Tibial nerve (tissue), 4 donors: ENCODE measurements around the gene NEBL. TPM values are rescaled to one million over a fixed set of nuclear protein-coding genes. Genes with fewer than 3 reads are reported as not detected.
"Not testable (repeated sequence)": the region's sequence is repeated elsewhere in the genome, so short reads cannot be mapped to it uniquely, and the experiment has no call there.

Experiments
- DNase-seq, 2 donors: peaks; one replicate each; pipeline ENCODE4 v3.0.0-alpha.2; 2019; ENCODE audit warnings: low spot score in 2 of 2
- H3K27ac ChIP-seq, 4 donors: fragments of 200-600 bp; sonication (generic) in 3 of 4; one replicate each; pipeline ENCODE4 v1.5.1; 2017 to 2019; ENCODE audit warnings: mild to moderate bottlenecking in 1 of 4
- H3K27me3 ChIP-seq, 2 donors: fragments of 200-600 bp; sonication (generic) in 1 of 2; one replicate each; pipeline versions ENCODE4 v1.5.1 to v1.6.0; 2017 to 2019
- H3K36me3 ChIP-seq, 3 donors: fragments of 200-600 bp; sonication (generic); one replicate each; pipeline ENCODE4 v1.5.1; 2018 to 2019
- H3K4me1 ChIP-seq, 4 donors: fragments of 200-600 bp; sonication (generic) in 3 of 4; one replicate each; pipeline ENCODE4 v1.5.1; 2017 to 2019
- H3K4me3 ChIP-seq, 4 donors: fragments of 200-600 bp; sonication (generic) in 3 of 4; one replicate each; pipeline ENCODE4 v1.5.1; 2017 to 2019; ENCODE audit warnings: mild to moderate bottlenecking in 1 of 4, moderate library complexity in 1 of 4
- H3K9me3 ChIP-seq, 4 donors: fragments of 200-600 bp; sonication (generic) in 3 of 4; one replicate each; pipeline ENCODE4 v1.5.1; 2017 to 2019
- EP300 ChIP-seq, 2 donors: sonication (generic); formaldehyde crosslinking; IDR thresholded peaks; one replicate each; pipeline ENCODE4 v1.6.1; 2017; ENCODE audit warnings: antibody characterized with exemption in 2 of 2, mild to moderate bottlenecking in 1 of 2
- POLR2A ChIP-seq, 2 donors: fragments of 450-650 bp; IDR thresholded peaks; one replicate each; pipeline ENCODE4 v1.6.1; 2017; ENCODE audit warnings: antibody characterized with exemption in 2 of 2, mild to moderate bottlenecking in 2 of 2, moderate library complexity in 2 of 2
- WGBS, 2 donors: methylation state at CpG; one replicate each; pipeline ENCODE4 v1.1.5; 2018; 5-methylcytosine and 5-hydroxymethylcytosine counted together
- total RNA-seq, 4 donors: library from RNA; depleted of rRNA; stranded (reverse); fragments of >200 nt; gene quantifications; one replicate each; pipeline ENCODE4 v1.1.0, GENCODE V29; 2016
- TF ChIP-seq, protein P1 (sequence below), 5 experiments: fragments of 200-600 bp in 3 of 5; fragments of 450-650 bp in 2 of 5; sonication (generic) in 3 of 5; IDR thresholded peaks; one replicate each; pipeline ENCODE4 v1.5.1; 2016 to 2019; ENCODE audit warnings: antibody characterized with exemption in 5 of 5, mild to moderate bottlenecking in 3 of 5, moderate library complexity in 2 of 5

Gene NEBL, protein sequence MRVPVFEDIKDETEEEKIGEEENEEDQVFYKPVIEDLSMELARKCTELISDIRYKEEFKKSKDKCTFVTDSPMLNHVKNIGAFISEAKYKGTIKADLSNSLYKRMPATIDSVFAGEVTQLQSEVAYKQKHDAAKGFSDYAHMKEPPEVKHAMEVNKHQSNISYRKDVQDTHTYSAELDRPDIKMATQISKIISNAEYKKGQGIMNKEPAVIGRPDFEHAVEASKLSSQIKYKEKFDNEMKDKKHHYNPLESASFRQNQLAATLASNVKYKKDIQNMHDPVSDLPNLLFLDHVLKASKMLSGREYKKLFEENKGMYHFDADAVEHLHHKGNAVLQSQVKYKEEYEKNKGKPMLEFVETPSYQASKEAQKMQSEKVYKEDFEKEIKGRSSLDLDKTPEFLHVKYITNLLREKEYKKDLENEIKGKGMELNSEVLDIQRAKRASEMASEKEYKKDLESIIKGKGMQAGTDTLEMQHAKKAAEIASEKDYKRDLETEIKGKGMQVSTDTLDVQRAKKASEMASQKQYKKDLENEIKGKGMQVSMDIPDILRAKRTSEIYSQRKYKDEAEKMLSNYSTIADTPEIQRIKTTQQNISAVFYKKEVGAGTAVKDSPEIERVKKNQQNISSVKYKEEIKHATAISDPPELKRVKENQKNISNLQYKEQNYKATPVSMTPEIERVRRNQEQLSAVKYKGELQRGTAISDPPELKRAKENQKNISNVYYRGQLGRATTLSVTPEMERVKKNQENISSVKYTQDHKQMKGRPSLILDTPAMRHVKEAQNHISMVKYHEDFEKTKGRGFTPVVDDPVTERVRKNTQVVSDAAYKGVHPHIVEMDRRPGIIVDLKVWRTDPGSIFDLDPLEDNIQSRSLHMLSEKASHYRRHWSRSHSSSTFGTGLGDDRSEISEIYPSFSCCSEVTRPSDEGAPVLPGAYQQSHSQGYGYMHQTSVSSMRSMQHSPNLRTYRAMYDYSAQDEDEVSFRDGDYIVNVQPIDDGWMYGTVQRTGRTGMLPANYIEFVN
- total RNA-seq, result 10 to 100 TPM; 34.5 to 61.2 (median 49.7) TPM

DNA sequence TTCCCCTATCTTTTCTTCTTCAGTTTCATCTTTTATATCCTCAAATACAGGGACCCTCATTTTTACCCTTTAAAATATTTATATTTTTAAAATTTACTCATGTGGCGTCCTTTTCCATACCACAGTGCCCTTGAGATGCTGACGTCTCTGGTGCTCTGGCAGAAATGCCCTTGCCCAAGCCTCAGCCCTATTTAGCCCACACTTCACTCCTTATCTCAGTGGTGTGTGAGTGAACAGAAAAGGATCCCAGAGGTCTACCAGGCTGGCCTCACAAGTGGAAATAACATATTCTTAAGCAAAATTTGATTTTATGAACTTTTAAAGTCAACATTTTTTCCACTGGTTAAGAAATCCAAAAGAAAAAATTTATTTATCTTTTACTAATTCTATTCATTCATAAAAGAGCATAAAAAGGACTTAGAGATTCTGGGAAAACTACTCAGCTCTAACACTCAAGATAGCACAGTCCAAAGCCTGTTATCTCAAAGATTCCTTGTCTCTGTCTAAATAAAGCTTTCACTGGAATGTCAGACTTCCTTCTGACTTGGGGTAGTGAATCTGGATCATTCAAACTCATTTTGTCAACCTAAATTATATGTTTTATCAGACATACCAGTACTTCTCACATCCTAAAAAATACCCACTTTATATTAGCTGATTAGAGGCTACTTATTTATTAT, at the start of gene NEBL:
TSS of gene NEBL (minus strand) at position 166 of the 680 bp plus-strand sequence. CDS start at position 60, 106 bp downstream.
- no peaks in the 10 kb centered on the region for H3K36me3 ChIP-seq
- no peak within 1 kb of the TSS for H3K27ac ChIP-seq
- no peaks in the 10 kb centered on the region for H3K27me3 ChIP-seq
- no peaks in the 10 kb centered on the region for H3K4me1 ChIP-seq
- TF ChIP-seq, protein P1, sequence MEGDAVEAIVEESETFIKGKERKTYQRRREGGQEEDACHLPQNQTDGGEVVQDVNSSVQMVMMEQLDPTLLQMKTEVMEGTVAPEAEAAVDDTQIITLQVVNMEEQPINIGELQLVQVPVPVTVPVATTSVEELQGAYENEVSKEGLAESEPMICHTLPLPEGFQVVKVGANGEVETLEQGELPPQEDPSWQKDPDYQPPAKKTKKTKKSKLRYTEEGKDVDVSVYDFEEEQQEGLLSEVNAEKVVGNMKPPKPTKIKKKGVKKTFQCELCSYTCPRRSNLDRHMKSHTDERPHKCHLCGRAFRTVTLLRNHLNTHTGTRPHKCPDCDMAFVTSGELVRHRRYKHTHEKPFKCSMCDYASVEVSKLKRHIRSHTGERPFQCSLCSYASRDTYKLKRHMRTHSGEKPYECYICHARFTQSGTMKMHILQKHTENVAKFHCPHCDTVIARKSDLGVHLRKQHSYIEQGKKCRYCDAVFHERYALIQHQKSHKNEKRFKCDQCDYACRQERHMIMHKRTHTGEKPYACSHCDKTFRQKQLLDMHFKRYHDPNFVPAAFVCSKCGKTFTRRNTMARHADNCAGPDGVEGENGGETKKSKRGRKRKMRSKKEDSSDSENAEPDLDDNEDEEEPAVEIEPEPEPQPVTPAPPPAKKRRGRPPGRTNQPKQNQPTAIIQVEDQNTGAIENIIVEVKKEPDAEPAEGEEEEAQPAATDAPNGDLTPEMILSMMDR (IDR thresholded peaks at IDR 0.05), result no peak
- no peaks in the 10 kb centered on the region for H3K9me3 ChIP-seq
- WGBS, 2 donors, result 84 to 91% methylated on average over 2 of the region's 2 CpGs
- no peak for DNase-seq
- H3K4me3 ChIP-seq, result no peak within 1 kb of the TSS

DNA sequence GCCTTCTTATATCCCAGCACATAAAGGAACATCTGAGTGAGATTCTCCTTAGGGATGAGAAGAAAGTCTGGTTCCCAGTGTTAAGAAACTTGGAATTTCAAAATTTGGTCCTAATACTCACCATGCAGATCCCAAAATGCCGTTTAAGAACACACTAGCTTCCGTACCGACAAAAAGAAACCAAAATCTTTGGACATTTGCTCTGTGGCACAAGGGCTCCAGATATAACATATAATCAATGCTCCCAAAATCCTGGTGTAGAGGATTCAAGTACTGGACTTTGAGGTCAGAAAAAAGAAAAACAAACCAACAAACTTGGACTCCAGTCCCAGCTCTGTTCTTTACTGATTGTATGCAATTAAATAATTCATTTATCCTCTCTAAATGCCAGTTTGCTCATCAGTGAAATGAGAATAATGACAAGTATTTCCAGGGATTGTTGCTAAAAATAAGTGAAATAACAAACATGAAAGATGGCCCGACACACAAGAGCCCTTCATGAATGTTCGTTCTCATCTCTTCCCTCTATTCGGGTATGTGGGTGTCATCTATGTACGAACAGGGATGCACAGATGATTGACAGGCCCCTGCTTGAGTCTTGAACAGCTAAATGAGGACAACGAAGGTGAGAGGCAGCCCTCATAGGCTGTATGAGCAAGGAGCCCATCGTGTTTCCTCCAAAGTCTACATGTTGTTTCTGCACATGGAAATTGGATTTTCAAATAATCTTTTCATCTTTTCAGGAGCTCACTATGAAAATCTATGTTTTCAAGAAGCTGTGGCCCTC, 48.6 kb upstream of the NEBL start:
- no peak for DNase-seq
- 77 to 83% methylated on average over 9 of the region's 9 CpGs for WGBS, 2 donors
- TF ChIP-seq POLR2A (IDR thresholded peaks at IDR 0.05), result no peak
- TF ChIP-seq EP300 (IDR thresholded peaks at IDR 0.05), result no peak
- TF ChIP-seq, protein P1 (IDR thresholded peaks at IDR 0.05), result no peak

DNA sequence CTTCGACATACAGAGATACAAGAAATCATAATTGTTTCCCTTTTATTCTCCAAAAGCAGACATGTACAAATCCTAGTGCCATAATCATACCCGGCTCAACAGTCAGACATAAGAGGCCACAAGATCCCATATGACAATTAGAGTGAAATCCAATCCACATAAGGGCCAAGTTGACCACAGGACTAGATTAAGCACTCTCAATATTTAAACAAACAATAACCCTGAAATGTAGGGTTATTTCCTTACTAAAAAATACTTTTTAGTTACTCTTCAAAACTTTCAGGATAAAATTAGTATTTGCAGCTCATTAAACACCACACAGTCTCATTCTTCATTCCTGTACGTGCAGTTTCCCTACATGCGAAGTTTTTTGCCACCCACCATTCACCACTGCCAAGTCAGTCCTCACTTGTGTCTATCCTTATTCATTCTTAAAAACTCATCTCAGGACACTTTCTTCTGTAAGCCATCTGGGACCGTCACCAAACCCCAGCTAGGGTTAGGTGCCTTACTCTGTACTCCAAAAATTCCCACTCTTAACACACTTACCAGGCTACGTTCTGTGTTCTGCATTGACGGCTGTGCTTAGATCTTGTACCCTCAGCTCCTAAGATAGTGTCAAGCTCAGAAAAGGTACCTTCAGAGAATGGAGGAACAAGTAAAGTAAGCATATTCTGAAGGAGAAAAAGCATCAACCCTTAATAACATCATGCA, 47.8 kb upstream of the NEBL start:
- H3K36me3 ChIP-seq, result peaks cover 0 to 4% (median 0%) of the 10 kb centered on the region in 3 donors
- H3K27me3 ChIP-seq, result no peaks in the 10 kb centered on the region
- H3K27ac ChIP-seq, result no peak overlapping the region
- TF ChIP-seq POLR2A (IDR thresholded peaks at IDR 0.05) (no peak), EP300 (IDR thresholded peaks at IDR 0.05) (no peak)
- no peaks in the 10 kb centered on the region for H3K4me1 ChIP-seq
- no peaks in the 10 kb centered on the region for H3K9me3 ChIP-seq
- no peak for DNase-seq
- no peak overlapping the region for H3K4me3 ChIP-seq
- 91% methylated on average over 7 of the region's 7 CpGs for WGBS, 2 donors

More for the DNA sequence above, 48.6 kb upstream of the NEBL start:
- no peak overlapping the region for H3K4me3 ChIP-seq
- H3K36me3 ChIP-seq, result peaks cover 0 to 4% (median 0%) of the 10 kb centered on the region in 3 donors
- H3K4me1 ChIP-seq, result no peaks in the 10 kb centered on the region
- H3K27me3 ChIP-seq, result no peaks in the 10 kb centered on the region
- H3K9me3 ChIP-seq, result no peaks in the 10 kb centered on the region
- H3K27ac ChIP-seq, result no peak overlapping the region

DNA sequence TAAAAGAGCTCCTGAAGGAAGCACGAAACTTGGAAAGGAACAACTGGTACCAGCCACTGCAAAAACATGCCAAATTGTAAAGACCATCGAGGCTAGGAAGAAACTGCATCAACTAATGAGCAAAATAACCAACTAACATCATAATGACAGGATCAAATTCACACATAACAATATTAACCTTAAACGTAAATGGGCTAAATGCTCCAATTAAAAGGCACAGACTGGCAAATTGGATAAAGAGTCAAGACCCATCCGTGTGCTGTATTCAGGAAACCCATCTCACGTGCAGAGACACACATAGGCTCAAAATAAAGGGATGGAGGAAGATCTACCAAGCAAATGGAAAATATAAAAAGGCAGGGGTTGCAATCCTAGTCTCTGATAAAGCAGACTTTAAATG, 42.3 kb upstream of the NEBL start:
- not testable (repeated sequence) for H3K27ac ChIP-seq, H3K4me1 ChIP-seq, H3K4me3 ChIP-seq, H3K36me3 ChIP-seq, H3K27me3 ChIP-seq, H3K9me3 ChIP-seq, DNase-seq
- 79 to 84% methylated on average over 3 to 5 of the region's 5 CpGs for WGBS, 2 donors

DNA sequence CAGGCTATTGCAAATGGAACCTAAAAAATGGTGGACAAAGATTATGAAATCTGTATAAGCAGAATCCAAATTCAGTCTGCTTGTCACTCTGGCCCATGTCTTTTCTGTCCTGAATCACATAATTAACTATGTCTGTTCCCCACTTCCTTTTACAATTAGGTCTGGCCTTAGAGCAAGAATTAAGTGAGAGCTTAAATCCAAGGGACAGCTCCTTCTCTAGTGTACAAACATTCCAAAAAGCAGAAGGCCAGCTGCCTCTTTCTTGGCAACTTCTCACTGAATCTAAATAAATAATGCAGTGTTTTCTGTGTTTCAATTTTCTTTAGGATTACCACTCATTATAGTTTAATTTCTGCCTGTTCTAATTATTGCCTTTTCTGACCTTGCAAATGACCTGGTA, 39.3 kb upstream of the NEBL start:
- TF ChIP-seq EP300 (IDR thresholded peaks at IDR 0.05), result no peak
- TF ChIP-seq POLR2A (IDR thresholded peaks at IDR 0.05), result no peak
- TF ChIP-seq, protein P1 (IDR thresholded peaks at IDR 0.05), result no peak
- Histone ChIP-seq H3K4me3 (no peak overlapping the region), H3K27me3 (no peaks in the 10 kb centered on the region)

More for the DNA sequence above, 39.3 kb upstream of the NEBL start:
- no peak overlapping the region for H3K27ac ChIP-seq
- H3K4me1 ChIP-seq, result no peaks in the 10 kb centered on the region
- H3K9me3 ChIP-seq, result no peaks in the 10 kb centered on the region
- no peaks in the 10 kb centered on the region for H3K36me3 ChIP-seq
- no peak for DNase-seq
